Effector memory CD8-positive, alpha-beta T cell (primary cell): ENCODE results near the gene KIF1B.
"Not testable (repeated sequence)": the region's sequence is repeated elsewhere in the genome, so short reads cannot be mapped to it uniquely, and the experiment has no call there.

Experiments
- ATAC-seq: fragments of 150-1000 bp; cut with Tn5 transposase; replicated peaks from 2 replicates; pipeline ENCODE4 v1.10.0; 2021; ENCODE audit warnings: mild to moderate bottlenecking, moderate library complexity
- DNase-seq, 3 experiments: peaks; one replicate each; pipeline ENCODE4 v3.0.0; 2021
- H3K27ac Mint-ChIP-seq, 2 donors: one replicate each; pipeline ENCODE4 v1.8.0; 2022; ENCODE audit warnings: mild to moderate bottlenecking in 2 of 2, mixed read lengths in 2 of 2, moderate library complexity in 2 of 2
- H3K27me3 Mint-ChIP-seq, 2 donors: one replicate each; pipeline ENCODE4 v1.8.0; 2022; ENCODE audit warnings: mixed read lengths in 2 of 2
- H3K36me3 Mint-ChIP-seq: one replicate; pipeline ENCODE4 v1.8.0; 2022; ENCODE audit warnings: mild to moderate bottlenecking, moderate library complexity, mixed read lengths; ENCODE audit not compliant: insufficient read depth
- H3K4me1 Mint-ChIP-seq, 2 donors: one replicate each; pipeline ENCODE4 v1.8.0; 2022; ENCODE audit warnings: low read depth in 2 of 2, mixed read lengths in 2 of 2
- H3K4me3 Mint-ChIP-seq, 2 donors: one replicate each; pipeline ENCODE4 v1.8.0; 2022; ENCODE audit warnings: mild to moderate bottlenecking in 2 of 2, mixed read lengths in 2 of 2, moderate library complexity in 2 of 2
- H3K9me3 Mint-ChIP-seq, 2 donors: one replicate each; pipeline ENCODE4 v1.8.0; 2022; ENCODE audit warnings: mixed read lengths in 2 of 2

Gene KIF1B

GRCh38 chr1:10229903-10230302 is 19.5 kb downstream of the KIF1B start:
- H3K4me1 Mint-ChIP-seq, result peaks cover 0 to 4% of the 10 kb centered on the region in 2 donors
- H3K27me3 Mint-ChIP-seq, result no peaks in the 10 kb centered on the region
- peaks cover 6% of the 10 kb centered on the region for H3K36me3 Mint-ChIP-seq
- ATAC-seq, result no peak
- H3K9me3 Mint-ChIP-seq, result no peaks in the 10 kb centered on the region
- no peak overlapping the region for H3K27ac Mint-ChIP-seq
- no peak for DNase-seq
- H3K4me3 Mint-ChIP-seq, result no peak overlapping the region

- ATAC-seq (no peak), DNase-seq (no peak)
- H3K27me3 Mint-ChIP-seq, result no peaks in the 10 kb centered on the region
- H3K36me3 Mint-ChIP-seq, result peaks cover 8% of the 10 kb centered on the region
- H3K27ac Mint-ChIP-seq, result no peak overlapping the region
- no peaks in the 10 kb centered on the region for H3K9me3 Mint-ChIP-seq
- H3K4me1 Mint-ChIP-seq, result peaks cover 0 to 4% of the 10 kb centered on the region in 2 donors
- no peak overlapping the region for H3K4me3 Mint-ChIP-seq
Measured at GRCh38 chr1:10232163-10232562, 21.8 kb downstream of the KIF1B start.

- ATAC-seq, result no peak
- H3K4me3 Mint-ChIP-seq, result no peak overlapping the region
- H3K27ac Mint-ChIP-seq, result no peak overlapping the region
Measured at GRCh38 chr1:10236405-10237156, 26.2 kb downstream of the KIF1B start.

GRCh38 chr1:10237157-10237539 is 26.8 kb downstream of the KIF1B start:
- DNase-seq, result no peak
- H3K36me3 Mint-ChIP-seq, result peaks cover 11% of the 10 kb centered on the region
- H3K27ac Mint-ChIP-seq, result no peak overlapping the region
- H3K4me1 Mint-ChIP-seq, result peaks cover 0 to 6% of the 10 kb centered on the region in 2 donors
- H3K9me3 Mint-ChIP-seq, result no peaks in the 10 kb centered on the region
- no peak for ATAC-seq
- H3K4me3 Mint-ChIP-seq, result no peak overlapping the region
- no peaks in the 10 kb centered on the region for H3K27me3 Mint-ChIP-seq

More at GRCh38 chr1:10236405-10237156, 26.2 kb downstream of the KIF1B start:
- H3K9me3 Mint-ChIP-seq, result no peaks in the 10 kb centered on the region
- no peaks in the 10 kb centered on the region for H3K4me1 Mint-ChIP-seq
- no peaks in the 10 kb centered on the region for H3K27me3 Mint-ChIP-seq
- DNase-seq, result no peak
- peaks cover 11% of the 10 kb centered on the region for H3K36me3 Mint-ChIP-seq

- Mint-ChIP-seq H3K4me1 (peaks cover 0 to 7% of the 10 kb centered on the region in 2 donors), H3K27me3 (no peaks in the 10 kb centered on the region), H3K9me3 (no peaks in the 10 kb centered on the region), H3K27ac (no peak overlapping the region), H3K36me3 (peaks cover 3% of the 10 kb centered on the region), H3K4me3 (no peak overlapping the region)
- DNase-seq (no peak), ATAC-seq (no peak)
Measured at GRCh38 chr1:10242135-10242534, 31.8 kb downstream of the KIF1B start.

DNA sequence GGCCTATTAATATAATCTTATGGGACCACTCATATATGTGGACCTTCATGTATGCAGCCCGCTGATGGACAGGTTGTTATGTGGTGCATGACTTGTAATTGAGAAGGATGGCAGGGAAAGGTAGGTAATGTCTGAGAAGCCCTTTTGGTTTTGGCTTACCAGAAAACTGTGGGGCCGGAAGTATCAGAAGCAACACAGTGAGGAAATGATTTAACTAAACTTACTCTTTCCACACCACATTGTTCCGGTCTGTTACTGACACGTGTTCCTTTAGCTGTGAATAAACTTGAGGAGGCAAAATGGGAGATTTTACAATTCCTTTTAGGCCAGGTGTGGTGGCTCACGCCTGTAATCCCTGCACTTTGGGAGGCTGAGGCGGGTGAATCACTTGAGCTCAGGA is 32.4 kb downstream of the KIF1B start:
- no peak for DNase-seq
- no peak overlapping the region for H3K27ac Mint-ChIP-seq
- no peak overlapping the region for H3K4me3 Mint-ChIP-seq
- ATAC-seq, result no peak
- H3K9me3 Mint-ChIP-seq, result no peaks in the 10 kb centered on the region
- H3K27me3 Mint-ChIP-seq, result no peaks in the 10 kb centered on the region
- H3K36me3 Mint-ChIP-seq, result peaks cover 3% of the 10 kb centered on the region
- H3K4me1 Mint-ChIP-seq, result peaks cover 0 to 7% of the 10 kb centered on the region in 2 donors

GRCh38 chr1:10245674-10246073 is 35.3 kb downstream of the KIF1B start:
- DNase-seq (no peak), ATAC-seq (no peak)
- H3K27me3 Mint-ChIP-seq, result no peaks in the 10 kb centered on the region
- no peak overlapping the region for H3K27ac Mint-ChIP-seq
- peaks cover 0 to 7% of the 10 kb centered on the region in 2 donors for H3K4me1 Mint-ChIP-seq
- H3K4me3 Mint-ChIP-seq, result no peak overlapping the region
- H3K9me3 Mint-ChIP-seq, result no peaks in the 10 kb centered on the region
- H3K36me3 Mint-ChIP-seq, result no peaks in the 10 kb centered on the region

DNA sequence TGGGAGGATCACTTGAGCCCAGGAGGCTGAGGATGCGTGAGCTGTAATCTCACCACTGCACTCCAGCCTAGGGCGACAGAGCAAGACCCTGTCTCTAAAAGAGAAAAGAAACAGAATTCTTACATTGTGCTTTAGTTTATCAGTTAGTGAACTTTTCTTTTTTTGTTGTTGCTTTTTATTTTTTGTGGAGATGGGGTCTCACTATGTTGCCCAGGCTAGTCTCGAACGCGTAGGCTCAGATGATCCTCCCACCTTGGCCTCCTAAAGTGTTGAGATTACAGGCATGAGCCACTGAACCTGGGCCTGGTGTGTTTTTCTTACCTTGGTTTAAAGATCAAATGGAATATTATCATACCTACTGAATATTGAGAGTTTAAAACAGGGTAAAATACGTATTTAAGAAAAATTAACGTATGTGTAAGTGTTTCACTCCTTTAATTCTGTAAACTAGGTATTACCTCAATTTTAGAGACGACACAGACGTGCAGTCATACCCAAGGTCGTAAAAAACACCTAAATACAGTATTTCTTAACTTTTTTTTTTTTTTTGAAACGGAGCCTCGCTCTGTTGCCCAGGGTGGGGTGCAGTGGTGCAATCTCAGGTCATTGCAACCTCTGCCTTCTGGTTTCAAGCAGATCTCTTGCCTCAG is 39.6 kb downstream of the KIF1B start:
- no peaks in the 10 kb centered on the region for H3K27me3 Mint-ChIP-seq
- ATAC-seq (no peak), DNase-seq (no peak)
- H3K36me3 Mint-ChIP-seq, result no peaks in the 10 kb centered on the region
- peaks cover 0 to 4% of the 10 kb centered on the region in 2 donors for H3K4me1 Mint-ChIP-seq
- H3K27ac Mint-ChIP-seq, result no peak overlapping the region
- no peaks in the 10 kb centered on the region for H3K9me3 Mint-ChIP-seq
- H3K4me3 Mint-ChIP-seq, result no peak overlapping the region

DNA sequence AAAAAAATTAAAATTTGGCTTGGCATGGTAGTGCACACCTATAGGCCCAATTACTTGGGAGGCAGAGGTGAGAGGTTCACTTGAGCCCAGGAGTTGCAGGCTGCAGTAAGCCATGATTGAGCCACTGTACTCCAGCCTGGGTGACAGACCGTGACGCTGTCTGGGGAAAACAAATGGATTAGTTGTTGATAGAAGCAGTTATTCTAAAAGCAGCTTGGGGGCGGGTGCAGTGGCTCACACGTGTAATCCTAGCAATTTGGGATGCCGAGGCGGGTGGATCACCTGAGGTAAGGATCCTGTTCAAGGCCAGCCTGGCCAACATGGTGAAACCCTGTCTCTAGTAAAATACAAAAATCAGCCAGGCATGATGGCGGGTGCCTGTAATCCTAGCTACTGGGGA is 40.3 kb downstream of the KIF1B start:
- peaks cover 0 to 4% of the 10 kb centered on the region in 2 donors for H3K4me1 Mint-ChIP-seq
- H3K9me3 Mint-ChIP-seq, result no peaks in the 10 kb centered on the region
- DNase-seq, result no peak
- no peak overlapping the region for H3K4me3 Mint-ChIP-seq
- H3K27me3 Mint-ChIP-seq, result no peaks in the 10 kb centered on the region
- no peak overlapping the region for H3K27ac Mint-ChIP-seq
- no peak for ATAC-seq
- H3K36me3 Mint-ChIP-seq, result no peaks in the 10 kb centered on the region

- not testable (repeated sequence) for ATAC-seq, H3K27ac Mint-ChIP-seq, H3K36me3 Mint-ChIP-seq, DNase-seq, H3K4me1 Mint-ChIP-seq, H3K27me3 Mint-ChIP-seq, H3K9me3 Mint-ChIP-seq, H3K4me3 Mint-ChIP-seq
Measured at GRCh38 chr1:10251325-10252108, 41.1 kb downstream of the KIF1B start.

DNA sequence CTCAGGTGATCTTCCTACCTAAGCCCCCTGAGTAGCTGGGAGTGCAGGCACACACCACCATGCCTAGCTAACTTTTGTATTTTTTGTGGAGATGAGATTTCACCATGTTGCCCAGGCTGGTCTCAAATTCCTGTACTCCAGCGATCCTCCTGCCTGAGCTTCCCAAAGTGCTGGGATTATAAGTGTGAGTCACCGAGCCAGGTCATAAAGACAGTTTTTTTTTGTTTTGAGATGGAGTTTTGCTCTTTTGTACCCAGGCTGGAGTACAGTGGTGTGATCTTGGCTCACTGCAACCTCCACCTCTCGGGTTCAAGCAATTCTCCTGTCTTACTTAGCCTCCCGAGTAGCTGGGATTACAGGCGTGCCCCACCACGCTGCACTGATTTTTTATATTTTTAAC is 42.1 kb downstream of the KIF1B start:
- Mint-ChIP-seq H3K27ac (no peak overlapping the region), H3K36me3 (peaks cover 7% of the 10 kb centered on the region), H3K9me3 (no peaks in the 10 kb centered on the region), H3K4me1 (peaks cover 0 to 4% of the 10 kb centered on the region in 2 donors), H3K27me3 (no peaks in the 10 kb centered on the region), H3K4me3 (no peak overlapping the region)
- ATAC-seq (no peak), DNase-seq (no peak)

DNA sequence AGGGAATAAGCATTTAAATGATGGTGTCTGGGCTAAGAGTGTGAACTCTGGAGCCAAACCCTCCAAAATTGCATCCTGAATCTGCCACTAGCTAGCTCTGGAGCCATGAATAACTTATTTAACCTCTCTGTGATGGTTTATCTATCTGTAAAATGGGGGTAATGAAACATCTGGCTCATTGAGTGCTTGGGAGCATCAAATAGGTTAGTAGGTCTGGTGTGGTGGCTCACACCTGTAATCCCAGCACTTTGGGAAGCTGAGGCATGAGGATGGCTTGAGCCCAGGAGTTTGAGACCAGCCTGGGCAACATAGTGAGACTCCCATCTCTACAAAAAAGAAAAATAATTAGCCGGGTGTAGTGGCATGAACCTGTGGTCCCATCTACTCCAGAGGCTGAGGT is 42.8 kb downstream of the KIF1B start:
- H3K27me3 Mint-ChIP-seq, result no peaks in the 10 kb centered on the region
- ATAC-seq (no peak), DNase-seq (no peak)
- H3K4me1 Mint-ChIP-seq, result peaks cover 0 to 4% of the 10 kb centered on the region in 2 donors
- H3K36me3 Mint-ChIP-seq, result peaks cover 13% of the 10 kb centered on the region
- no peak overlapping the region for H3K4me3 Mint-ChIP-seq
- peak overlapping the region in 1 of 2 donors; percentile 12 for H3K27ac Mint-ChIP-seq
- H3K9me3 Mint-ChIP-seq, result no peaks in the 10 kb centered on the region

DNA sequence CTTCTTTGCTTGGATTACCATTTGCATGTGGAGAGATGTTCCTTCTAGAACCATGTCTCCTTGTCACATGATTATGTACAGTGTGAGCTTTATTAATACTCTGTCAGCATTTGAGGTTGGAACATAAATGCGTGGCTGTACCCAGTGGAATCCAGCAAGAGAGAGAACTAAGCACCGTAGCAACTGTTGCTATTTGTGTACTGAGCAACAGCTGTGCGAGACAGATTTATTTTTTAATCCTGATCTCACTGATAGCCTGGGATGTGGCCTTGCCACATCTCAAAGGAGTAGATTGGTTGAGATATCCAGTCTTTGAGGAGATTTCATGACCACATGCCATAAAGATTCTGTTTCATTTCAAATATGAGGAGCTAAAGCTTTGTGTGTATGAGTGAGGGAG is 43.4 kb downstream of the KIF1B start:
- Mint-ChIP-seq H3K4me1 (peaks cover 0 to 4% of the 10 kb centered on the region in 2 donors), H3K27me3 (no peaks in the 10 kb centered on the region), H3K27ac (peak overlapping the region in 1 of 2 donors; percentile 12), H3K9me3 (no peaks in the 10 kb centered on the region), H3K36me3 (peaks cover 17% of the 10 kb centered on the region), H3K4me3 (no peak overlapping the region)
- DNase-seq, result no peak
- no peak for ATAC-seq
